Activated CD8-positive, alpha-beta memory T cell treated with anti-CD3 and anti-CD28 coated beads, Interleukin-2, amount 50 U/mL, for 24 hours (primary cell): ENCODE results near the gene U2SURP.

Source experiments
- DNase-seq: peaks from one replicate; pipeline ENCODE4 v3.0.0-alpha.2; 2020; ENCODE audit errors: extremely low read depth

Gene U2SURP

GRCh38 chr3:143101792-143102381 lies 100.5 kb downstream of the U2SURP start:
- DNase-seq = no peak

- DNase-seq = no peak
Measured at GRCh38 chr3:143103652-143104051, 102.3 kb downstream of the U2SURP start.

- no peak for DNase-seq
Measured at GRCh38 chr3:143105170-143105569, 103.8 kb downstream of the U2SURP start.

- no peak for DNase-seq
Measured at GRCh38 chr3:143109861-143110260, 108.5 kb downstream of the U2SURP start.
